IMR-90 (cell line): Measurements from ENCODE around the gene MAML2. TPM values are rescaled to one million over a fixed set of nuclear protein-coding genes. Genes with fewer than 3 reads are reported as not detected.

Experiments used
- ATAC-seq: fragments of 200-7000 bp; cut with Tn5 transposase; 2 replicates; pipeline ENCODE4 v1.9.1; 2020; ENCODE audit warnings: low read depth, mild to moderate bottlenecking, moderate library complexity
- BruUV-seq: library from RNA; stranded (reverse); fragments of 400-500 nt; replicated peaks from 2 replicates; lab custom pipeline; 2021; lab: Mats Ljungman, UMichigan
- CTCF ChIA-PET: fragments of 300-600 bp; formaldehyde crosslinking; extraction: SDS; loops from one replicate; lab custom pipeline; 2021; ENCODE audit warnings: antibody characterized with exemption; lab: Yijun Ruan, JAX
- POLR2A ChIA-PET: fragments of 300-600 bp; sonication (Branson Sonifier 250); formaldehyde crosslinking; loops from one replicate; lab custom pipeline; 2022; ENCODE audit warnings: antibody characterized with exemption; ENCODE audit not compliant: unreplicated experiment; lab: Charles Lee
- DNase-seq: peaks from one replicate; pipeline ENCODE4 v3.0.0; 2013
- H2AFZ ChIP-seq: replicated peaks from 2 replicates; pipeline ENCODE3; 2013; ENCODE audit warnings: low read length, mild to moderate bottlenecking; ENCODE audit not compliant: poor library complexity
- H2AK5ac ChIP-seq: 2 replicates; pipeline ENCODE4 v1.6.1; 2013; ENCODE audit warnings: low read depth, low read length, inconsistent platforms
- H2AK9ac ChIP-seq: replicated peaks from 2 replicates; pipeline ENCODE3; 2013; ENCODE audit warnings: mild to moderate bottlenecking, low read depth, low read length, moderate library complexity; ENCODE audit not compliant: poor library complexity
- H2BK120ac ChIP-seq: 2 replicates; pipeline ENCODE4 v1.6.1; 2013; ENCODE audit warnings: low read depth, low read length, inconsistent platforms
- H2BK15ac ChIP-seq: 3 replicates; pipeline ENCODE4 v1.6.1; 2013; ENCODE audit warnings: low read depth, low read length, inconsistent platforms
- H2BK20ac ChIP-seq: 2 replicates; pipeline ENCODE4 v1.6.1; 2013; ENCODE audit warnings: low read depth, mild to moderate bottlenecking, inconsistent platforms, low read length, moderate library complexity
- H2BK5ac ChIP-seq: 2 replicates; pipeline ENCODE4 v1.6.1; 2013; ENCODE audit warnings: mild to moderate bottlenecking, low read depth, low read length, inconsistent platforms; ENCODE audit not compliant: poor library complexity, severe bottlenecking
- H3K14ac ChIP-seq: replicated peaks from 2 replicates; pipeline ENCODE4 v1.6.1; 2013; ENCODE audit warnings: low read depth, low read length, inconsistent platforms
- H3K18ac ChIP-seq: 2 replicates; pipeline ENCODE4 v1.6.1; 2013; ENCODE audit warnings: low read depth, low read length, control low read depth
- H3K23ac ChIP-seq: 2 replicates; pipeline ENCODE4 v1.6.1; 2013; ENCODE audit warnings: low read depth, low read length, inconsistent platforms
- H3K27ac ChIP-seq: 2 replicates; pipeline ENCODE4 v1.5.1; 2013; ENCODE audit warnings: mild to moderate bottlenecking, control low read depth, low read length; ENCODE audit not compliant: insufficient read depth
- H3K27me3 ChIP-seq: 2 replicates; pipeline ENCODE4 v1.6.1; 2013; ENCODE audit warnings: low read length; ENCODE audit not compliant: control insufficient read depth, insufficient read depth
- H3K36me3 ChIP-seq: 2 replicates; pipeline ENCODE4 v1.6.1; 2013; ENCODE audit warnings: low read length, mixed read lengths; ENCODE audit not compliant: control insufficient read depth, insufficient read depth
- H3K4ac ChIP-seq: 2 replicates; pipeline ENCODE4 v1.6.1; 2013; ENCODE audit warnings: low read depth, low read length, inconsistent platforms
- H3K4me1 ChIP-seq: 2 replicates; pipeline ENCODE4 v1.6.1; 2013; ENCODE audit warnings: low read length, mixed read lengths; ENCODE audit not compliant: control insufficient read depth, insufficient read depth
- H3K4me2 ChIP-seq: 2 replicates; pipeline ENCODE4 v1.6.1; 2013; ENCODE audit warnings: low read depth, mild to moderate bottlenecking, control low read depth, low read length, moderate library complexity
- H3K4me3 ChIP-seq: 2 replicates; pipeline ENCODE4 v1.5.1; 2013; ENCODE audit warnings: low read depth, mild to moderate bottlenecking, control low read depth, low read length, moderate library complexity; ENCODE audit not compliant: insufficient read depth
- H3K56ac ChIP-seq: 2 replicates; pipeline ENCODE4 v1.6.1; 2013; ENCODE audit warnings: low read length, inconsistent platforms; ENCODE audit not compliant: insufficient read depth; ENCODE audit errors: extremely low read depth
- H3K79me1 ChIP-seq, 2 experiments: 2 replicates each; pipeline ENCODE4 v1.6.1; 2013; ENCODE audit warnings: low read length in 2 of 2, inconsistent platforms in 1 of 2, low read depth in 1 of 2
- H3K9ac ChIP-seq: 2 replicates; pipeline ENCODE4 v1.6.1; 2013; ENCODE audit warnings: low read depth, low read length, control low read depth
- H3K9me1 ChIP-seq: 2 replicates; pipeline ENCODE4 v1.6.1; 2013; ENCODE audit warnings: low read length, inconsistent platforms; ENCODE audit not compliant: insufficient read depth
- H3K9me3 ChIP-seq: 2 replicates; pipeline ENCODE4 v1.6.1; 2013; ENCODE audit warnings: low read length; ENCODE audit not compliant: control insufficient read depth, insufficient read depth
- H4K20me1 ChIP-seq: 2 replicates; pipeline ENCODE4 v1.6.1; 2013; ENCODE audit warnings: low read length, inconsistent platforms; ENCODE audit not compliant: insufficient read depth
- H4K5ac ChIP-seq: 2 replicates; pipeline ENCODE4 v1.6.1; 2013; ENCODE audit warnings: mild to moderate bottlenecking, low read depth, low read length, control low read depth
- H4K8ac ChIP-seq, 2 experiments: 2 replicates each; pipeline ENCODE4 v1.6.1; 2013; ENCODE audit warnings: low read depth in 2 of 2, low read length in 2 of 2, control low read depth in 1 of 2, inconsistent platforms in 1 of 2
- H4K91ac ChIP-seq: 2 replicates; pipeline ENCODE4 v1.6.1; 2013; ENCODE audit warnings: low read depth, low read length, inconsistent platforms; ENCODE audit not compliant: insufficient read depth
- FOS ChIP-seq: fragments of 150-350 bp; IDR thresholded peaks from 2 replicates; pipeline ENCODE4 v1.6.1; 2016; ENCODE audit warnings: low read depth, low read length
- MXI1 ChIP-seq: IDR thresholded peaks from 2 replicates; pipeline ENCODE4 v1.6.1; 2012; ENCODE audit warnings: low read depth, mild to moderate bottlenecking, low read length, moderate library complexity, borderline replicate concordance
- RAD21 ChIP-seq: IDR thresholded peaks from 2 replicates; pipeline ENCODE4 v1.6.1; 2012; ENCODE audit warnings: low read length, improper control_type of control experiment
- RCOR1 ChIP-seq: IDR thresholded peaks from 2 replicates; pipeline ENCODE4 v1.6.1; 2012; ENCODE audit warnings: mild to moderate bottlenecking, low read length, improper control_type of control experiment; ENCODE audit not compliant: insufficient replicate concordance
- WGBS, 2 experiments: methylation state at CpG; one replicate each; pipeline versions ENCODE4 v1.1.5 to v1.1.7; 2013; ENCODE audit warnings: missing lambda C conversion rate in 2 of 2; ENCODE audit not compliant: insufficient read length in 1 of 2; ENCODE audit errors: extremely low coverage in 2 of 2; 5-methylcytosine and 5-hydroxymethylcytosine counted together
- dilution Hi-C: fragments of 300-500 bp; cut with HindIII; formaldehyde crosslinking; loops from one replicate; pipeline ENCODE4 v1.14.3; 2018; ENCODE audit warnings: low sequenced_read_pairs; ENCODE audit not compliant: unreplicated experiment
- in situ Hi-C: fragments of 300-500 bp; cut with MboI; formaldehyde crosslinking; loops from 3 replicates; pipeline ENCODE4 v1.14.3; 2019; ENCODE audit warnings: low sequenced_read_pairs, inconsistent platforms, mixed read lengths
- intact Hi-C: fragments of 100-400 bp; cut with micrococcal nuclease; formaldehyde crosslinking; loops from 2 replicates; pipeline ENCODE4 v1.10.0; 2022
- polyA plus RNA-seq, 3 experiments: library from polyadenylated mRNA; depleted of rRNA; stranded (reverse); fragments of >200 nt; gene quantifications; 2 replicates each; pipeline ENCODE4 v1.2.3, GENCODE V29; 2012; ENCODE audit warnings: low replicate concordance in 1 of 3
- total RNA-seq: library from RNA; depleted of rRNA; stranded (reverse); fragments of >200 nt; gene quantifications from 2 replicates; pipeline ENCODE4 v1.2.3, GENCODE V29; 2012

The MAML2 gene
- total and polyA plus RNA-seq, 2 of the 4 experiments (the other 2 are of a cell fraction), result 15.0 to 19.5 TPM

- no peak for ATAC-seq
- no peaks in the 10 kb centered on the region for H3K9me3 ChIP-seq
- H3K23ac ChIP-seq, result no peak overlapping the region
- H3K4me2 ChIP-seq, result no peak overlapping the region
- peak overlapping the region; percentile 42 for H2BK5ac ChIP-seq
- H2BK120ac ChIP-seq, result peak overlapping the region; percentile 11; the same call in 1 of the 2 replicates
- no peak overlapping the region for H2BK15ac ChIP-seq
- no peak overlapping the region for H2BK20ac ChIP-seq
- no peaks in the 10 kb centered on the region for H3K36me3 ChIP-seq
- in situ Hi-C loops, result loop anchor here (5.0 kb wide), 1 partner anchor 182 kb away; the partner anchor contains the start of gene MAML2
- WGBS, 2 experiments, result 100% methylated on average over 2 of the region's 6 CpGs; no CpG with 5 or more reads in 1 of the 2 experiments
- H3K4ac ChIP-seq, result peak overlapping the region; percentile 8; the same call in 1 of the 2 replicates
- peaks cover 12% of the 10 kb centered on the region for H3K9me1 ChIP-seq
- no peak overlapping the region for H3K56ac ChIP-seq
- no peak overlapping the region for H2AK9ac ChIP-seq
- H3K9ac ChIP-seq, result no peak overlapping the region
- BruUV-seq, result no TSS peak
- no peak for TF ChIP-seq FOS
- no peak for TF ChIP-seq RCOR1
- no peak for TF ChIP-seq MXI1
- no peak for TF ChIP-seq RAD21
- dilution Hi-C loops, result no loop called here
- H3K18ac ChIP-seq, result no peak overlapping the region
- H3K4me3 ChIP-seq, result no peak overlapping the region
- no peak overlapping the region for H3K27ac ChIP-seq
- no peak overlapping the region for H4K91ac ChIP-seq
- H2AK5ac ChIP-seq, result no peak overlapping the region
- no peak for DNase-seq
- ChIA-PET CTCF (no interaction called here), POLR2A (no interaction called here)
- H3K14ac ChIP-seq, result no peak overlapping the region; the same call in 1 of the 2 replicates
- peak overlapping the region in 1 of 2 experiments; percentile 25; a peak in 1 of 4 replicates for H4K8ac ChIP-seq
- no peaks in the 10 kb centered on the region for H4K20me1 ChIP-seq
- no peak overlapping the region for H4K5ac ChIP-seq
- intact Hi-C loops, result loop anchor here (5.0 kb wide), 1 partner anchor 368 kb away; the partner anchor contains the start of gene CEP57
- H3K27me3 ChIP-seq, result no peaks in the 10 kb centered on the region
- H3K79me1 ChIP-seq, result peaks cover 18 to 58% of the 10 kb centered on the region in 2 experiments
- no peak overlapping the region for H2AFZ ChIP-seq
- H3K4me1 ChIP-seq, result peaks cover 23% of the 10 kb centered on the region
Observed at GRCh38 chr11:96159968-96160367, 183.0 kb downstream of the MAML2 start.
